Right ventricle myocardium superior (tissue), 1 donor: Measurements from ENCODE around the gene DUSP2. TPM values are rescaled to one million over a fixed set of nuclear protein-coding genes. Genes with fewer than 3 reads are reported as not detected.
A peak's percentile ranks its signal among the peaks of the same experiment; 100 is the strongest.

Experiments
- ATAC-seq: fragments of 200-7000 bp; cut with Tn5 transposase; one replicate; pipeline ENCODE4 v1.9.1; 2020; ENCODE audit warnings: mild to moderate bottlenecking; ENCODE audit not compliant: poor library complexity
- DNase-seq: peaks from one replicate; pipeline ENCODE4 v3.0.0-alpha.2; 2020
- intact Hi-C: fragments of 100-400 bp; cut with DNase I; formaldehyde crosslinking; loops from one replicate; pipeline ENCODE4 v1.11.2; 2022
- long read RNA-seq: library from polyadenylated mRNA; unstranded; transcript quantifications from one replicate; pipeline ENCODE4 v2.0.0, GENCODE V29; 2021
- total RNA-seq: library from RNA; stranded (reverse); fragmentation: NEBNext Ultra II Directional; extraction: Animal tissue kit (Norgen Biotek cat#: 25700); gene quantifications from one replicate; pipeline ENCODE4 v1.2.1, GENCODE V29; 2021
- donor health status: DM: no; HTN: yes; CAD: no; lungs with severe emphysema.

DUSP2 gene, protein sequence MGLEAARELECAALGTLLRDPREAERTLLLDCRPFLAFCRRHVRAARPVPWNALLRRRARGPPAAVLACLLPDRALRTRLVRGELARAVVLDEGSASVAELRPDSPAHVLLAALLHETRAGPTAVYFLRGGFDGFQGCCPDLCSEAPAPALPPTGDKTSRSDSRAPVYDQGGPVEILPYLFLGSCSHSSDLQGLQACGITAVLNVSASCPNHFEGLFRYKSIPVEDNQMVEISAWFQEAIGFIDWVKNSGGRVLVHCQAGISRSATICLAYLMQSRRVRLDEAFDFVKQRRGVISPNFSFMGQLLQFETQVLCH
- 1.5 TPM for total RNA-seq
- long read RNA-seq, transcript DUSP2-201 (4 exons, 1,688 nt), result major isoform, 10 of 11 reads
- long read RNA-seq, partial matches to known transcripts, result 1 of 11 reads
- long read RNA-seq, other reads (novel, unspliced or antisense), result 0 of 11 reads

DNA sequence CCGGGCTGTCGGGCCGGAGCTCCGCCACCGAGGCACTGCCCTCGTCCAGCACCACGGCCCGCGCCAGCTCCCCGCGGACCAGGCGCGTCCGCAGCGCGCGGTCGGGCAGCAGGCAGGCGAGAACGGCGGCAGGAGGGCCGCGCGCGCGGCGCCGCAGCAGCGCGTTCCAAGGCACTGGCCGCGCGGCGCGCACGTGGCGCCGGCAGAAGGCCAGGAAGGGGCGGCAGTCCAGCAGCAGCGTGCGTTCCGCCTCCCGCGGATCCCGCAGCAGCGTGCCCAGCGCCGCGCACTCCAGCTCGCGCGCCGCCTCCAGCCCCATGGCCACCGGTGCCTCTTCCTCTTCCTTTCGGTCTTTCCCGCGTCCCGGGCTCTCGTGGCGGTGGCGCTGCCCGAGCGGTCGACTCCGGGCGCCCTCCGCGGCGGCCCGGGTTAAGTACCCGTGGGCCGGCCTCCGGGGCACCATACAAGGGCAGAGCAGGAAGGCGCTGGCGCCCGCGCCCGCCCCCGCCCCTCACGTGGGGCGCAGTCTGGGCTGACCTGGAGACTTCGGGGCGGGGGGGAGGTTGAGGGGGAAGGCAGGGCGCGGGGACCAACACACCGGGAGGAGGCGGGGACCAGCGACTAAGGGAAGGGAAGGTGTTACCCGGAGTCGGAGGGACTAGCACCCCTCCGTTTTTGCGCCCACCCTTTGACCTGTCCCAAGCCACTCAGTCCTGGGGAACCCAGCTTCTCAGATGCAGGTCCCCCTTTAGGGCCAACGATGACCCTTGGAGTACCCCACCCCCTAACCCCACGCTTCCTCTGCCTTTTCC, at the start of gene DUSP2:
Gene DUSP2 (minus strand): TSS at position 405 of the 812 bp plus-strand sequence. CDS start 86 bp downstream, at position 319.
- DNase-seq, result peak; percentile 86
- intact Hi-C loops, result loop anchor here (10.0 kb wide), 1 partner anchor 120 kb away; the partner anchor contains the start of genes CIAO1 and TMEM127
- ATAC-seq, result peak; percentile 94

DNA sequence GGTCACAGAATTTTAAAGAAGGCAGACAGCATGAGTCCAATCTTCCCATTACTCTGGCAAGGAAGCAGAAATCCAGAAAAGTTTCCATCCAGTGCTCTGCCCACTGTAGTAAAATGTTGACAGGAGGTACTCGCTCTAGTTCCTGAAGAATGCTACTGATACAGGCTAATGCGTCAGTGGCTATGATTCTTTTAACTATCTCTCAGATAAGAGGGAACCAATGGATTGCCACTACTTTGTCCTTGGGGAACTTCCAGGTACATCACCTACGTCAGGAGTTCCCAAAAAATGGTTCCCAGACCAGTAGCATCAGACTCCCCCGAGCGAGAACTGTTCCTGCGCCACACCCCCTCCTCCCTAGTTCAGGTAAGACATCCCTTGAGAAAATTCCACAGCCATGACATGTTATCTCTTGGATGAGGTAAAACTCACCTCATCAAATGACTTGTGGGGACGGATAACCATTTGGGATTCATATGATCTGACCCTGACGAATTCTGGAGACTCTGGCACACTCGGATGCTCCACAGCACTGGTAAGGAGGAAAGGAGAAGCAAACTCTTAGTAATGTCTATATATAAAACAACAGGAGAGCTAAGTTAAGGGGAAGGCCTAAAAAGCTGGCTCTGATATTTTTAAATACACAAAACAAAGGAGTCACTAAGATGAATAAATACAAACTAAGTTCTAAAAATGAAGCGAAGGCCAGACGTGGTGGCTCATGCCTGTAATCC, 46.9 kb upstream of the DUSP2 start:
- ATAC-seq (peak; percentile 73), DNase-seq (no peak)
- intact Hi-C loops, result no loop called here

DNA sequence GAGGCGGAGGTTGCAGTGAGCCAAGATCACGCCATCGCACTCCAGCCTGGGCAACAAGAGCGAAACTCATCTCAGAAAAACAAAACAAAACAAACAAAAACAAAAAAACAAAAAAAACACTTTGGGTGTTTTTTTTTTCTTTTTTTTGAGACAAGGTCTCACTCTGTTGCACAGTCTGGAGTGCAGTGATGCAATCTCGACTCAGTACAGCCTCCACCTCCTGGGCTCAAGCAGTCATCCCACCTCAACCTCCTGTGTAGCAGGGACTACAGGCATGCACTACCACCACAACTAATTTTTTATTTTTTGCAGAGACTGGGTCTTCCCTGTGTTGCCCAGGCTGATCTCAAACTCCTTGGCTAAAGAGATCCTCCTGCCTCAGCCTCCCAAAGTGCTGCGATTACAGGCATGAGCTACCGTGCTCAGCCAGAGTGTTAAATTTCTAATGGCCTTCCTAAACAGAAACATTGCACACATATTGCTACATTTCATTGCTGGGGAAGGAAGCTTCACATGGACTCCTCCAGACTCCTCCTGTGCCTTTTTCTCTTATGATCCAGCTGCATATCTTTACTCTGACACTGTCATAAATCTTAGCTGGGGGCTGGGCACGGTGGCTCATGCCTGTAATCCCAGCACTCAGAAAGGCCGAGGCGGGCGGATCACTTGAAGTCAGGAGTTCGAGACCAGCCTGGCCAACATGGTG, 43.7 kb upstream of the DUSP2 start:
- ATAC-seq (no peak), DNase-seq (no peak)
- intact Hi-C loops, result no loop called here

DNA sequence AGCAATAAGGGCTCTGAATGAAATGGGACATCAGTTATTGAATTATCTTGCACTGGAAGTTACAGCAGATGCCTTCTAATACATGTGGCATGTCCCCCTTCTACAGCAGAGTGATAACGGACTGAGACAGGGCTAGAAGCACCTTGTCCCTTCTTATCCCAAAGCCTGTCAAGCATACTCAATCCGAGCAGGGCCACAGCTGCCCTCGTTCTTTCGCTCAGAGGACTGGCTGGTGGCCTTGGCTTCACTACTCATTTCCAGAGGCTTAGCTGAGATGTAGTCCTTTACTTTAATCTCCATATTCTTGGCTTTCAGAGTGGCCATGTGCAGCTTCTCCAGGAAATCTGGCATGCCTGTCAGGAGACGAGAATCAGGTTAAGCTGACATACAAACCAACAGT, 41.3 kb upstream of the DUSP2 start:
- intact Hi-C loops, result no loop called here
- DNase-seq (no peak), ATAC-seq (peak; percentile 49)

DNA sequence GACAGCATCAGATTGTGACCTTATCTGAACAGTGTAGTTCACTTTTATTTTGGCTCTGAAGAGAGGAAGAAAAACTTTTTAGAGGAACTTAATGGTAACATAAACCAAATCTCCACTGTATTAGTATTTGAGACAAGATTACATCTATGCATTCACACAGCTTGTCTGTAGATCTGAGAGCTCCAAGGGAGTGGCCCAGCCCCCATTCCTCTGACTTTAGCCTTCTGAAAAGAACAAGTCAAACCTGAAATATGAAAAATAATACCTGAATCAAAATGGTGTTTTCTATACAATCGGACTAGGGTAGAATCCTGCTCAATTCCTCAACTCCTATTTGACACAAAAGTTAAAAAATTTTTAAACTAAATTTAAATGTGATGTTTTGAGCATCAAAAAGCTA, 40.3 kb upstream of the DUSP2 start:
- DNase-seq, result no peak
- no peak for ATAC-seq
- intact Hi-C loops, result no loop called here

DNA sequence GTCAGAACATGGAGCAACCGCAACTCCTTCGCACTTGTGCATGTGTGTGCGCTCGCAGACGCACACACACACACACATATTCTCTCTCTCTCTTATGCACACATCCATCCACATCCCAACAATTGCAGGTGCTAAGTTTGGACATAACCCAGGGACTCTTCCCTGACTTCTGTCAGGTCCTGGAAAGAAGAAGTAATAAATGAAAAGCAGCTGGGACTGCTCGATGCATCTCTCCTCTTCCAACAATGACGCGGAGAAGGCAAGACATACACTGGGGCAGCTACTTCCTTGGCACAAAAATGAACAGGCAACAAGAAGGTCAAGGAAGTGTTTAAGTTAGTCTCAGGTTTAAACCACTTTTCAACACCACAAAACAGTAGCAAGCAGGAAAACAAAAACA, 39.7 kb upstream of the DUSP2 start:
- ATAC-seq, result no peak
- DNase-seq, result no peak
- intact Hi-C loops, result no loop called here

DNA sequence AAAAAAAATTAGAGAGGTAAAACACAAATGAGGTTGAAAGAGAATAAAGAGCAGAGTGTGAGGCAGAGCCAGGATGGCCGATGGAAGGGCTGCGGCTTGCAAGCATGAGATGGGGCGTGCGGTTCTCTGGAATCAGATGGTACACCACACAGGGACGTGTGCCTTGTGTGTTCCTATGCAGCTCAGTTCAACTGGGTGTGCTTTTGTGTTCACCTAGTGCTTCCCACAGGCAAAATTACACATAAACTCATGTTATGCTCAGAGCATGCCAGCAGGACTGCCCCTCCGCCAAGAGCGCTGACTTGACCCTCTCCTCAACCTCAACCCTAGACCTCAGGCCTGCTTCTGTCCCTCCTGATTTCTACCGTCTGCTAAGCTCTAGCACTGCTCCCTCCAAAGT, 38.9 kb upstream of the DUSP2 start:
- intact Hi-C loops, result no loop called here
- DNase-seq (no peak), ATAC-seq (no peak)

DNA sequence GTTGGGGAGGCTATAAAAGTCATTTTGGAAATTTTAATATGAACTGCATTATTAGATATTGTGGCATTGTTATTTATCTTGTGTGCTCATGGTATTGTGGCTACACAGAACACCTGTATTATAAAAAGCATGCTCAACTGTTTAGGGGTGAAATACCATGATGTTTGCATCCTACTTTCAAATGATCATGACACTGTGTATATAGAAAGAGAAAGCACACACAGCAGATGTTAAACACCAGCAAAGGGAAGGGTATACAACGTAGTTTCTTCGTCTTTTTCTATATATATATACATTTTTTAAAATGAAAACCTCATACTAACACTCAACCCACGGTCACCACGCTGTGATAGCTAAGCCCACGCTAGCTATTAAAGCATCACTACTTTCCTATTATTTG, 36.3 kb upstream of the DUSP2 start:
- DNase-seq (no peak), ATAC-seq (no peak)
- intact Hi-C loops, result no loop called here

DNA sequence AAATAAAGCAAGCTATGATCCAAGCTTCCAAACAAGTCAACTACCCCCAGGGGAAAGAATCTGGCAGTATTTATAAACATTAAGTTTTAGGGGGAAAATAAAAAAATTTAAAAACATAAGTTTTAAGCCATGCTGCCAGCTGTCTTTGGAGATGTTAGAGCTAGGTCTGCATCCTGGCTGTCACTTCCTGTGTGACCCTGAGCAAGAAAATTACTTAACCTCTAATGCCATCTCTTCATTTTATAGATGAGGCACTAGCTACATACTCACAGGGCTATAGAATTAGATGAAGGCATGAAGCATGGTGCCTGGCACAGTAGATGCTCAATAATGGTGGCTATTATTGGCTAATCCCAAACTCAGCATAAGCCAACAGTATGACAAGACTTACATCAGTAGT, 35.3 kb upstream of the DUSP2 start:
- intact Hi-C loops, result no loop called here
- DNase-seq, result no peak
- ATAC-seq, result no peak

DNA sequence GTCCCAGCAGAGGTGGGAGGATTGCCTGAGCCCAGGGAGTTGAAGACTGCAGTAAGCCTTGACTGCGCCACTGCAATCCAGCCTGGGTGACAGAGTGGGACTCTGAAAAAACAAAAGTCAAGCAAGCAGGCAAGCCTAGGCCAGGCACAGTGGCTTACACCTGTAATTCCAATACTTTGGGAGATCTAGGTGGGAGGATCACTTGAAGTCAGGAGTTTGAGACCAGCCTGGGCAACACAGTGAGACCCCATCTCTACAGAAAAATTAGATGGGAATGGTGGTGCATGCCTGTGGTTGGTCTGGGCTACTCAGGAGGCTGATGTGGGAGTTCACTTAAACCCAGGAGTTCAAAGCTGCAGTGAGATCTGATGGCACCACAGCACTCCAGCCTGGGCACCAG, 34.8 kb upstream of the DUSP2 start:
- intact Hi-C loops, result no loop called here
- DNase-seq, result no peak

DNA sequence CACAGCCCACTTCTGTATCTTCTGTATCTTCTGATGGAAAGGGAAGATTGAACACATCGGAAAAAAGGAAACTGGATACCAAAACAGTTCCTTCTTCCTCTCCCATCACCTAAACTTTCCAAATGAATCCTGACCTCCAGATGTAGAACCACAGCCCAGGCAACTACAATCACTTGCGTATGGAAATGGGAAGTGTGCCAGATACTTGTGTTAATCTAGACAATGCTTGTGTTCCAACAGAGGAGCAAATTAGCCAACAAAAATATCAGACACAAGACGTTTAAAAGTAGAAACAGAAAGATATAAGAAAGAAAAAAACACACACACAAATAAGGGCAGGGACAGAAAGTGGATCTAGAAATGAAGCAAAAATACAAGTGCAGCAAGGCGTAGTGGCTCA, 31.4 kb upstream of the DUSP2 start:
- intact Hi-C loops, result no loop called here
- ATAC-seq, result no peak
- no peak for DNase-seq

More for the DNA sequence above, 34.8 kb upstream of the DUSP2 start:
- no peak for ATAC-seq

DNA sequence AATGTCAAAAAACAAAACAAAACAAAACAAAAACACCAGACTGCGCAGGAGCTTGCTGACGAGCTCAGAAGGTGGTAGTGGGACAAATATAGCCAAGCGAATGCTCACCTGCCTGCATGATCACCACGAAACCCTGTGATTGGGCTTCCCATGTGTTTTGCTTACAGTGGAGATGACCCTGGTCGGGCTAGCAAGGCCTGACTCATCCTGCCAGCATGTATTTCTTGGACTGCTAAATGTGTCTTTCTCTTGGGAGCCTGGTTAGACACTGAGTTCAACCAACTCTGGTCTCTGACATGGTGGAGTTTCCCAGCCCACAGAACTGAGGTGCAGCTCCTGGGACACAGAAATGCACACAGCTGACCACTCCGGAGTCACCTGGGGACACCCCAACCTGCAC, 30.7 kb upstream of the DUSP2 start:
- intact Hi-C loops, result no loop called here
- ATAC-seq (no peak), DNase-seq (no peak)

DNA sequence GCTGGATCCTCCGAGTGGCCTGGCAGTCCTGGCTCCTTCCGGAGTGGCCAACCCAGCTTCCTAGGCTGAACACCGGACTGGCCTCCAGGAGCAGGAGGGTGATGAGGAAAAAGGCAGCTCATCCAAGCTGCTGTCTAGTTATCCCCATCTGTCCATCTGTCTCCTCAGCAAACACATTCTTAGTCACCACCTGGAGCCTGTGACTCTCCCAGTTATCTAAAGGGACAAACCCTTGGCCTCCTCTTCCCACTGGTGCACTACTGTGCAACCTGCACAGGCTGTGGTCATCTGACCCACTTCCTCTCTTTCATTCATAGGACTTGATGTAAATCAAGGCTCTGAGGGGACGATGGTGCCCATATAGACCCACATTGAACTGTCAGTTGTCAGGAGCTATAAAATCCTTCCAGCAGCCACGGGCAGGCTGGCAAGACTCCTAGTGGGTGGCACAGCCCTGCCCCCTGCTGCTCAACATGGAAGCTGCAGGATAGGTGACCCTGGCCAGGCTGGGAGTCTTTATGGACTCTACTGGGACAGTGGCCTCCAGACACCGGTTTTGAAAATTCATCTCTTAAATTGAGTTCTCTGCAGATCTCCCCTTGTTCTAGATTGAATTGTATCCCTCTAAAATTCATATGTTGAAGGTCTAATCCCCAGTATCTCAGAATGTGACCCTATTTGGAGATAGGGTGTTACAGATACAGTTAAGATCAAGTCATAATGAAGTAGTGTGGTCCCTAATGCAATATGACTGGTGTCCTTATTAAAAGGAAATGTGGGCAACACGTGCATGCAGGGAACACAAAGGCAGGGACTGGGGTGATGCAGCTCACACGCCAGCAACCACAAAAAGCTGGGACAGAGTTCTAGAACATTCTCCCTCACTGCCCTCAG, 29.3 kb upstream of the DUSP2 start:
- peak; percentile 86 for DNase-seq
- peak; percentile 88 for ATAC-seq
- intact Hi-C loops, result no loop called here

DNA sequence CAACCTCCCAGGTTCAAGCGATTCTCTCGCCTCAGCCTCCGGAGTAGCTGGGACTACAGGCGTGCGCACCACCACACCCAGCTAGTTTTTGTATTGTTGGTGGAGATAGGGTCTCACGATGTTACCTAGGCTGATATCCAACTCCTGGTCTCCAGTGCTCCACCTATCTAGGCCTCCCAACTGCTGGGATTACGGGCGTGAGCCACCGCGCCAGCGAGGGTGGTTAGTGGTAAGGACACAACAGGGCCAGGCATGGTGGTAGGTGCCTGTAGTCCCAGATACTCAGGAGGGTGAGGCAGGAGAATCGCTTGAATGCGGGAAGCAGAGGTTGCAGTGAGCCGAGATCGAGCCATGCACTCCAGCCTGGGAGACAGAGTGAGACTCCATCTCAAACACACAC, 26.6 kb upstream of the DUSP2 start:
- intact Hi-C loops, result no loop called here
- ATAC-seq (no peak), DNase-seq (no peak)

DNA sequence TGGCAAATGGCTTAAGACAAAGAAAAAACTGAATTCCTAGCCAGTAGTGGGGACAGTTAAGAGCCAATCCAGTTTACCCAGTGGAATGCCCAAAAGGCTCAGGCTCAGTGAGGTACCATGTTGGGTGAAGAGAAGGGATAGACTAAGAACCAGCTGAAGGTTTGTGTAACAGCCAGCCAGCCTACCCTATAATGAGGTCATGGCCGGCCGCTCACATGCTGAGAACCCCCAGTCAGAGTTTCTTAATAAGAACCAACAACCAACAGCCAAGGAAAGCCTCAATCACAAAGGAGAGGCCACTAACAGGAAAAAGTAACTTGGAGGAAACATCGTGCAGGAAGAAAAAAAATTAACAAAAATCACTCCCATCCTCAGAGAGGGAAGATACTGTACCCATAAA, 25.4 kb upstream of the DUSP2 start:
- ATAC-seq (no peak), DNase-seq (no peak)
- intact Hi-C loops, result no loop called here

DNA sequence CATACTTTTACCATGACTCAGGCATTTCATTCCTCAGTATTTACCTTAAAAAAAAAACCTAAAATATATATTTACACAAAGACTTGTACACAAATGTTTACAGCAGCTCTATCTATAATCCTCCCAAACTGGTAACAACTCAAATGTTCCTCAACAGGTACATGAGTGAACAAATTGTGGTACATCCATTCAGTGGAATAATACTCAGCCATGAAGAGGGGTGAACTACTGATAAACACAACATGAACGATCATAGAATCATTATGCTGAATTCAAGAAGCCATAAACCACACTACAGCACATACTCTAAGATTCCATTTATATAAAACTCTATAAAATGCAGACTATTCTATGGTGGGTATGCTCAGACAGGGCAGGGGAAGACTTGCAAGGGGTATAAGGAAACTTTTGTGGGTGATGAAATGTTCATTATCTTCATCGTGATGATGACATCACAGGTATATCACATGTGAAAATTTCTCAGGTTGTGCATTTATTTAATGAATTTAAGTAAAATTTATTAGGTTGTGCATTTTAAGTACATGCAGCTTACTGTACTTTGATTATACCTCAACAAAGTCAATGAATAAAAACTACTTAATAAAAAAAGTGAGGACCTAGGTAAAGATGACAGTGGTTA, 24.7 kb upstream of the DUSP2 start:
- intact Hi-C loops, result no loop called here
- no peak for DNase-seq
- no peak for ATAC-seq

DNA sequence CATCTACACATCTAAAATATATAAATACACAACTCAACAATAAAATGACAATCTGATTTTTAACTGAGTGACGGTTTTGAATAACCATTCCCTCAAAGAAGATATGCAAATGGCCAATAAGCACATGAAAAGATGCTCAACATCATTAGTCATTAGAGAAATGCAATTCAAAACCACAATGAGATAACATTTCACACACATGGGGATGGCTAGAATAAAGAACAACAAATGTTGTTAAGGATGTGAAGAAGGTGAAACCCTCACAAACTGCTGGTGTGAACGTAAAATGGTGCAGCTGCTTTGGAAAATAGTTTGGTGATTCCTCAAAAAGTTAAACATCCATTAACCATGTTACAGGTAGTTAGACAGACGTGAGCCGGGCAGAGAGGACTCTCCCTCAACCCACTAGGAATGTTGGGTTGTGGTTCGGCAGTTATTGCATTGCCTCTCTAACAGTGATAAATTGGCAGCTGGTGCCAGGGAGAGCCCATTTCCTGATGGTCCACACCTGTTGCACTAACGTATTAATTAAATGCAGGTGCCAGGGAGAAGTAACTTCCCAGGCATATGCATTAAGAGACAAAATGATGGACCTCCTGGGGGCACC, 22.3 kb upstream of the DUSP2 start:
- intact Hi-C loops, result no loop called here
- no peak for DNase-seq
- no peak for ATAC-seq
